GM21619 (cell line): ENCODE data around the gene RGS3.
A peak's percentile ranks its signal among the peaks of the same experiment; 100 is the strongest.

ENCODE experiments used
- ATAC-seq: cut with Tn5 transposase; IDR thresholded peaks from one replicate; pipeline ENCODE4 v1.9.1; 2021; ENCODE audit not compliant: unreplicated experiment

Gene RGS3

GRCh38 chr9:113598451-113598850 lies 134.9 kb downstream of the RGS3 start:
- ATAC-seq = no peak

GRCh38 chr9:113598883-113599282 lies 135.4 kb downstream of the RGS3 start:
- ATAC-seq = no peak

- ATAC-seq = no peak
Measured at GRCh38 chr9:113599646-113600022, 136.1 kb downstream of the RGS3 start.

- ATAC-seq = no peak
Measured at GRCh38 chr9:113600023-113600823, 136.7 kb downstream of the RGS3 start.

GRCh38 chr9:113600871-113601614 lies 137.5 kb downstream of the RGS3 start:
- ATAC-seq = no peak

- ATAC-seq = no peak
Measured at GRCh38 chr9:113601656-113602055, 138.1 kb downstream of the RGS3 start.

- ATAC-seq = peak; percentile 72
Measured at GRCh38 chr9:113602126-113603047, 138.9 kb downstream of the RGS3 start.

- ATAC-seq = no peak
Measured at GRCh38 chr9:113603048-113603375, 139.5 kb downstream of the RGS3 start.

- no peak for ATAC-seq
Measured at GRCh38 chr9:113603773-113604172, 140.2 kb downstream of the RGS3 start.

- no peak for ATAC-seq
Measured at GRCh38 chr9:113604393-113604792, 140.9 kb downstream of the RGS3 start.

- no peak for ATAC-seq
Measured at GRCh38 chr9:113606510-113606909, 143.0 kb downstream of the RGS3 start.

- ATAC-seq = no peak
Measured at GRCh38 chr9:113608082-113608685, 144.7 kb downstream of the RGS3 start.

- no peak for ATAC-seq
Measured at GRCh38 chr9:113609562-113610318, 146.2 kb downstream of the RGS3 start.

GRCh38 chr9:113611461-113612215 lies 148.1 kb downstream of the RGS3 start:
- no peak for ATAC-seq

GRCh38 chr9:113612216-113612747 lies 148.8 kb downstream of the RGS3 start:
- no peak for ATAC-seq

- no peak for ATAC-seq
Measured at GRCh38 chr9:113612828-113613227, 149.3 kb downstream of the RGS3 start.

GRCh38 chr9:113613815-113614413 lies 150.4 kb downstream of the RGS3 start:
- no peak for ATAC-seq

GRCh38 chr9:113614843-113615648 lies 151.5 kb downstream of the RGS3 start:
- peak; percentile 54 for ATAC-seq
